HG03460 (cell line): ENCODE measurements around the gene MLLT3.

Experiments used
- ATAC-seq: cut with Tn5 transposase; IDR thresholded peaks from one replicate; pipeline ENCODE4 v1.9.1; 2021; ENCODE audit not compliant: unreplicated experiment

The MLLT3 gene

GRCh38 chr9:20313415-20313814 is 308.9 kb downstream of the MLLT3 start:
- no peak for ATAC-seq

- ATAC-seq = no peak
Measured at GRCh38 chr9:20312732-20313131, 309.6 kb downstream of the MLLT3 start.

- ATAC-seq = no peak
Measured at GRCh38 chr9:20310024-20310423, 312.3 kb downstream of the MLLT3 start.

GRCh38 chr9:20309124-20309523 is 313.2 kb downstream of the MLLT3 start:
- no peak for ATAC-seq

GRCh38 chr9:20307621-20308020 is 314.7 kb downstream of the MLLT3 start:
- ATAC-seq = no peak

GRCh38 chr9:20305452-20305851 is 316.8 kb downstream of the MLLT3 start:
- ATAC-seq = no peak

- no peak for ATAC-seq
Measured at GRCh38 chr9:20303996-20304395, 318.3 kb downstream of the MLLT3 start.

GRCh38 chr9:20303066-20303465 is 319.2 kb downstream of the MLLT3 start:
- ATAC-seq = no peak

- ATAC-seq = no peak
Measured at GRCh38 chr9:20302197-20302596, 320.1 kb downstream of the MLLT3 start.

- ATAC-seq = no peak
Measured at GRCh38 chr9:20300430-20301115, 321.7 kb downstream of the MLLT3 start.

GRCh38 chr9:20297646-20298084 is 324.6 kb downstream of the MLLT3 start:
- no peak for ATAC-seq

- ATAC-seq = no peak
Measured at GRCh38 chr9:20295555-20295954, 326.7 kb downstream of the MLLT3 start.

- ATAC-seq = no peak
Measured at GRCh38 chr9:20294046-20294750, 328.1 kb downstream of the MLLT3 start.

GRCh38 chr9:20292002-20292401 is 330.3 kb downstream of the MLLT3 start:
- no peak for ATAC-seq
